BJ (cell line): Measurements from ENCODE around the gene SMURF1. TPM values are rescaled to one million over a fixed set of nuclear protein-coding genes. Genes with fewer than 3 reads are reported as not detected.

Experiments
- CTCF ChIA-PET: fragments of 350-600 bp; formaldehyde crosslinking; extraction: SDS; loops from one replicate; lab custom pipeline; 2021; ENCODE audit warnings: antibody characterized with exemption, inconsistent platforms; lab: Yijun Ruan, JAX
- POLR2A ChIA-PET: fragments of 300-600 bp; sonication (Branson Sonifier 250); formaldehyde crosslinking; extraction: SDS; loops from one replicate; lab custom pipeline; 2021; ENCODE audit warnings: antibody characterized with exemption; lab: Charles Lee
- DNase-seq: peaks from one replicate; pipeline ENCODE4 v3.0.0-alpha.2; 2011; ENCODE audit warnings: low read depth
- H3K27me3 ChIP-seq: 2 replicates; pipeline ENCODE4 v1.6.0; 2011; ENCODE audit warnings: low read length; ENCODE audit not compliant: control insufficient read depth, insufficient read depth
- H3K36me3 ChIP-seq: 2 replicates; pipeline ENCODE4 v1.5.1; 2011; ENCODE audit warnings: low read length; ENCODE audit not compliant: control insufficient read depth, insufficient read depth
- H3K4me3 ChIP-seq: 2 replicates; pipeline ENCODE4 v1.5.1; 2011; ENCODE audit warnings: low read depth, mild to moderate bottlenecking, control low read depth, low read length
- polyA plus RNA-seq: library from polyadenylated mRNA; depleted of rRNA; stranded (reverse); fragments of >200 nt; gene quantifications from 2 replicates; pipeline ENCODE4 v1.2.3, GENCODE V29; 2011
- TF ChIP-seq, protein P1 (sequence below): IDR thresholded peaks from 2 replicates; pipeline ENCODE4 v1.5.1; 2011; ENCODE audit warnings: low read depth, mild to moderate bottlenecking, control low read depth, inconsistent platforms, low read length, moderate library complexity; ENCODE audit not compliant: insufficient read depth

The SMURF1 gene
- polyA plus RNA-seq, 1 experiment = 15.4 TPM

DNA sequence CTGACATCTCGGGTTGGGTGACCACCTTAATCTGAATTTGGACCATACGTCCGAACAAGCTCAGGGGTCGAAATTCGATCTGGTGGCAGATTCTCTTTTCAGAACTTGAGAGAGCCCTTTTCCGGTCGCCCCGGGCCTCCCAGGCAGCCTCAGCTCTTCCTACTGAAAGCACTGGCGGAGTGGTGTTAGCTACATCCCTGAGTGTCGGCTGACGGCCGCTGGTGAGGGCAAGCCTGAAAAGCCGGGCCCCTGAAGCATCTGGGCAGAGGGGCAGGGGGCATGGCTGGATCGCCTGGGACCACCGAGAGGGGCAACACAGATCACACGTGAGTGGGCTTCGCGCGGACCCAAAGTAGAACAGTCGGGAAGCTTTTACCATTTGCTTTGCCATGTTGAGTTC, 116.1 kb downstream of the SMURF1 start:
- H3K36me3 ChIP-seq = peaks cover 21% of the 10 kb centered on the region
- POLR2A ChIA-PET = no interaction called here
- no peak for DNase-seq
- no peak overlapping the region for H3K4me3 ChIP-seq
- CTCF ChIA-PET = interaction anchor here (0.7 to 1.3 kb wide), 2 partner anchors 9 to 14 kb away, joined by 3 read pairs; no protein-coding TSS in a partner anchor
- TF ChIP-seq, protein P1, sequence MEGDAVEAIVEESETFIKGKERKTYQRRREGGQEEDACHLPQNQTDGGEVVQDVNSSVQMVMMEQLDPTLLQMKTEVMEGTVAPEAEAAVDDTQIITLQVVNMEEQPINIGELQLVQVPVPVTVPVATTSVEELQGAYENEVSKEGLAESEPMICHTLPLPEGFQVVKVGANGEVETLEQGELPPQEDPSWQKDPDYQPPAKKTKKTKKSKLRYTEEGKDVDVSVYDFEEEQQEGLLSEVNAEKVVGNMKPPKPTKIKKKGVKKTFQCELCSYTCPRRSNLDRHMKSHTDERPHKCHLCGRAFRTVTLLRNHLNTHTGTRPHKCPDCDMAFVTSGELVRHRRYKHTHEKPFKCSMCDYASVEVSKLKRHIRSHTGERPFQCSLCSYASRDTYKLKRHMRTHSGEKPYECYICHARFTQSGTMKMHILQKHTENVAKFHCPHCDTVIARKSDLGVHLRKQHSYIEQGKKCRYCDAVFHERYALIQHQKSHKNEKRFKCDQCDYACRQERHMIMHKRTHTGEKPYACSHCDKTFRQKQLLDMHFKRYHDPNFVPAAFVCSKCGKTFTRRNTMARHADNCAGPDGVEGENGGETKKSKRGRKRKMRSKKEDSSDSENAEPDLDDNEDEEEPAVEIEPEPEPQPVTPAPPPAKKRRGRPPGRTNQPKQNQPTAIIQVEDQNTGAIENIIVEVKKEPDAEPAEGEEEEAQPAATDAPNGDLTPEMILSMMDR = no peak
- H3K27me3 ChIP-seq = no peaks in the 10 kb centered on the region

DNA sequence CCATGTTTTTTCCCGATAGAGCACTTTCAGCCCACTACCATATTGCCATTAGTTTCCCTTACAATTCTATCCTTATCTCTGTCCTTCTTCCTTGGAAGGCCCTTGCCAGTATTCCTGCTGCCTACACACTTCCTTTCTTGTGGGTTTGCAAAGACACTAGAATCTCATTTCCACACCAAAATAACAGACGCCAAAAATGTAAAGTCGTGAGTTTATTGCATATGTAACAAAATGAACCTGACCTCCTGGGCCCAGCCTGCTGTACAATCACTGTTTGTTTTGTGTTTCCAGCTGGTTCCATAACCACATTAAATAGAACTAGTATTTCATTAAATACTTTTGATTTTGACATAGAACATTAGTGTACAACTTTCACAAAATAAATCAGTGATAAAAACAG, 116.7 kb downstream of the SMURF1 start:
- H3K4me3 ChIP-seq = no peak overlapping the region
- CTCF ChIA-PET = interaction anchor here (1.3 kb wide), 1 partner anchor 14 kb away, joined by 3 read pairs; no protein-coding TSS in a partner anchor
- DNase-seq = no peak
- TF ChIP-seq, protein P1 = no peak
- POLR2A ChIA-PET = no interaction called here
- peaks cover 21% of the 10 kb centered on the region for H3K36me3 ChIP-seq
- no peaks in the 10 kb centered on the region for H3K27me3 ChIP-seq

DNA sequence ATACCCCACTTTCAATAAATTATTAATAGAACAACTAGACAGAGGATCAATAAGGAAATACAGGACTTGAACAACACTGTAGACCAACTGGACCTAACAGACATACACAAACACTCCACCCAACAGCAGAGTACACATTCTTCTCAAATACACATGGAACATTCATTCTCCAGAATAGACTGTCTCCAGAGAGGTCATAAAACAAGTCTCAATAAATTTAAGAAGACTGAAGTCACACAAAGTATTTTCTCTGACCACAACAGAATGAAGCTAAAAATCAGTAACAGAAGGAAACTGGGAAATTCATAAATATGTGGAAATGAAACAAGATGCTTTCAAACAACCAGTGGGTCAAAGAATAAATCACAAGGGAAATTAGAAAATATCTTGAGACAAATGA, 119.8 kb downstream of the SMURF1 start:
- DNase-seq = peak; percentile 52
- TF ChIP-seq, protein P1 = no peak
- Histone ChIP-seq H3K4me3 (no peak overlapping the region), H3K27me3 (no peaks in the 10 kb centered on the region), H3K36me3 (peaks cover 14% of the 10 kb centered on the region)
- CTCF ChIA-PET = interaction anchor here (1.5 kb wide), 1 partner anchor 13 kb away, joined by 8 read pairs; no protein-coding TSS in a partner anchor
- POLR2A ChIA-PET = no interaction called here

DNA sequence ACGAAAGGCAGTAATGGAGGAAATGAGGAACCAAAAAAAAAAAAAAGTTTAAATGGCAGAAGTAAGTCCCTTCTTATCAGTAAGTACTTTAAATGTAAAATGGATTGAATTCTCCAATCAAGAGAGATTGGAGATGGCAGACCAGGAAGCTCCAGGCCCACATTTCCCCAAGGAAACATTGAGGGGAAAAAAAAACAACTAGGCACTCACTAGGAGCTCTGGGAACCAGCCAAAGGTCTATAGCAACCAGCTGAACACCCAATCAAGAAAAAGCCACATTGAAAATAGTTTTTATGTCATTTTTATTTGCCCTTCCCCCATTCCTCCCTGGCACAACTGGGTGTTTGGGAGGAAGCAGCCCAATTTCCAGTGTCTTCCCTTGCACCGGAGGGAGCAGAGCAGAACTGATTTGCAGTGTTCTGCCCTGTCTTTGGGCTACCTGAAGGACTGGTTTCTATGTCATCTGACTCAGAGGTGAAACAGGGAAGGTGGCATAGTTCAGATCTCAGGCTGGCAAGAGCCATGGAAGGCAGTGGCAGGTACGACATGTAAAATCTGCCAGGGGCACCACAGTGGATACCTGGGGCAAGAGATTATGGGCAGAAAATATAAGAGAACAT, 121.9 kb downstream of the SMURF1 start:
- TF ChIP-seq, protein P1 = no peak

DNA sequence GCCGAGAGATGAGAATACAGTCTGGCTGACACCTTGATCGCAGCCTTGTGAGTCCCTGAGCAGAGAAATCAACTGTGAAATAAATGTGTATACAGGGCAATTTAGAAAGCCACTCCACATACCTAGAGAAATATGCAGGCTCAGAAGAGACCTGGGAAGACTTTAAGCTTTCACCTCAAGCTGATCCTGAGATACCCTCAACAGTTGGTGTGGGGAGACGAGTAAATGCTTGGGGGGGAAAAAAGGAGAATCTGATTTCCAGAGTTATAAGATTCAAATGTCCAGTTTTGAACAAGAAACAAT, 123.5 kb downstream of the SMURF1 start:
- DNase-seq = no peak
- Histone ChIP-seq H3K27me3 (no peaks in the 10 kb centered on the region), H3K4me3 (no peak overlapping the region), H3K36me3 (peaks cover 5% of the 10 kb centered on the region; the same call in 1 of the 2 replicates)
- TF ChIP-seq, protein P1 = no peak
- POLR2A ChIA-PET = no interaction called here
- CTCF ChIA-PET = no interaction called here

More for the DNA sequence above, 121.9 kb downstream of the SMURF1 start:
- ChIA-PET POLR2A (interaction anchor here (0.6 kb wide), 1 partner anchor 10 kb away, joined by 3 read pairs; no protein-coding TSS in a partner anchor), CTCF (interaction anchor here (0.6 kb wide), 1 partner anchor 435 kb away, joined by 3 read pairs; no protein-coding TSS in a partner anchor)
- no peak for DNase-seq
- Histone ChIP-seq H3K27me3 (no peaks in the 10 kb centered on the region), H3K4me3 (no peak overlapping the region), H3K36me3 (peaks cover 5% of the 10 kb centered on the region; the same call in 1 of the 2 replicates)
